Esophagus muscularis mucosa (tissue), 3 donors: ENCODE results near the gene MBOAT2.

ENCODE experiments used
- CTCF ChIP-seq, 3 experiments: fragments of 200-600 bp in 2 of 3; fragments of 450-650 bp in 1 of 3; sonication (generic) in 2 of 3; IDR thresholded peaks; one replicate each; pipeline ENCODE4 v1.5.1; 2017 to 2019; ENCODE audit warnings: antibody characterized with exemption in 3 of 3, mild to moderate bottlenecking in 2 of 3, moderate library complexity in 1 of 3
- POLR2A ChIP-seq: fragments of 450-650 bp; IDR thresholded peaks from one replicate; pipeline ENCODE4 v1.6.1; 2017; ENCODE audit warnings: antibody characterized with exemption, moderate library complexity, mild to moderate bottlenecking, low read depth
- POLR2AphosphoS5 ChIP-seq, 2 donors: sonication (generic); formaldehyde crosslinking; IDR thresholded peaks; one replicate each; pipeline ENCODE4 v1.6.1; 2017; ENCODE audit warnings: antibody characterized with exemption in 2 of 2

GRCh38 chr2:8802741-8803140 is 200.7 kb downstream of the MBOAT2 start:
- TF ChIP-seq CTCF (IDR thresholded peaks at IDR 0.05), result no peak
- TF ChIP-seq POLR2A, result no peak
- TF ChIP-seq POLR2AphosphoS5 (IDR thresholded peaks at IDR 0.05), result no peak
